KOPT-K1 (cell line): ENCODE measurements around the gene SF3B3.
"Not testable (repeated sequence)": the region's sequence is repeated elsewhere in the genome, so short reads cannot be mapped to it uniquely, and the experiment has no call there.

Experiments used
- H3K27ac ChIP-seq: fragments of 200-600 bp; sonication (generic); 2 replicates; pipeline ENCODE4 v1.5.1; 2016; ENCODE audit warnings: antibody characterized with exemption, mild to moderate bottlenecking, low read depth, low read length; ENCODE audit not compliant: poor library complexity, severe bottlenecking
- H3K36me3 ChIP-seq: fragments of 200-600 bp; sonication (generic); 2 replicates; pipeline ENCODE4 v1.5.1; 2017; ENCODE audit warnings: antibody characterized with exemption, mild to moderate bottlenecking, low read length, moderate library complexity; ENCODE audit not compliant: insufficient read depth
- H3K9me3 ChIP-seq: fragments of 200-600 bp; sonication (generic); 2 replicates; pipeline ENCODE4 v1.5.1; 2017; ENCODE audit warnings: antibody characterized with exemption, low read length, mild to moderate bottlenecking; ENCODE audit not compliant: insufficient read depth, poor library complexity, severe bottlenecking

SF3B3 gene

GRCh38 chr16:70529051-70529777 is 5.6 kb downstream of the SF3B3 start:
- H3K9me3 ChIP-seq: no peaks in the 10 kb centered on the region
- H3K36me3 ChIP-seq: peaks cover 89% of the 10 kb centered on the region
- H3K27ac ChIP-seq: no peak overlapping the region

- peaks cover 96% of the 10 kb centered on the region for H3K36me3 ChIP-seq
Observed at GRCh38 chr16:70529954-70530353, 6.3 kb downstream of the SF3B3 start.

GRCh38 chr16:70534971-70535370 is 11.4 kb downstream of the SF3B3 start:
- Histone ChIP-seq H3K27ac (no peak overlapping the region), H3K36me3 (peaks cover 99% of the 10 kb centered on the region), H3K9me3 (no peaks in the 10 kb centered on the region)

More at GRCh38 chr16:70529954-70530353, 6.3 kb downstream of the SF3B3 start:
- H3K27ac ChIP-seq, H3K9me3 ChIP-seq: not testable (repeated sequence)

- Histone ChIP-seq H3K36me3 (peaks cover 99% of the 10 kb centered on the region), H3K9me3 (no peaks in the 10 kb centered on the region), H3K27ac (no peak overlapping the region)
Observed at GRCh38 chr16:70540994-70541393, 17.4 kb downstream of the SF3B3 start.

GRCh38 chr16:70544548-70544947 is 20.9 kb downstream of the SF3B3 start:
- H3K27ac ChIP-seq: no peak overlapping the region
- H3K36me3 ChIP-seq: peaks cover 100% of the 10 kb centered on the region

GRCh38 chr16:70548936-70549335 is 25.3 kb downstream of the SF3B3 start:
- H3K27ac ChIP-seq: no peak overlapping the region
- no peaks in the 10 kb centered on the region for H3K9me3 ChIP-seq
- H3K36me3 ChIP-seq: peaks cover 100% of the 10 kb centered on the region

More at GRCh38 chr16:70544548-70544947, 20.9 kb downstream of the SF3B3 start:
- H3K9me3 ChIP-seq: no peaks in the 10 kb centered on the region

- Histone ChIP-seq H3K36me3 (peaks cover 100% of the 10 kb centered on the region), H3K9me3 (no peaks in the 10 kb centered on the region), H3K27ac (no peak overlapping the region)
Observed at GRCh38 chr16:70550082-70550481, 26.5 kb downstream of the SF3B3 start.

GRCh38 chr16:70551788-70552187 is 28.2 kb downstream of the SF3B3 start:
- Histone ChIP-seq H3K9me3 (no peaks in the 10 kb centered on the region), H3K36me3 (peaks cover 100% of the 10 kb centered on the region), H3K27ac (no peak overlapping the region)

- H3K36me3 ChIP-seq: peaks cover 100% of the 10 kb centered on the region
- H3K27ac ChIP-seq: no peak overlapping the region
- H3K9me3 ChIP-seq: no peaks in the 10 kb centered on the region
Observed at GRCh38 chr16:70552675-70553074, 29.1 kb downstream of the SF3B3 start.

- H3K9me3 ChIP-seq: no peaks in the 10 kb centered on the region
- H3K36me3 ChIP-seq: peaks cover 100% of the 10 kb centered on the region
- no peak overlapping the region for H3K27ac ChIP-seq
Observed at GRCh38 chr16:70553645-70554044, 30.0 kb downstream of the SF3B3 start.

- Histone ChIP-seq H3K36me3 (peaks cover 100% of the 10 kb centered on the region), H3K9me3 (no peaks in the 10 kb centered on the region), H3K27ac (no peak overlapping the region)
Observed at GRCh38 chr16:70556063-70556462, 32.4 kb downstream of the SF3B3 start.

- Histone ChIP-seq H3K36me3 (peaks cover 100% of the 10 kb centered on the region), H3K27ac (no peak overlapping the region), H3K9me3 (no peaks in the 10 kb centered on the region)
Observed at GRCh38 chr16:70561623-70562022, 38.0 kb downstream of the SF3B3 start.

- H3K36me3 ChIP-seq: peaks cover 100% of the 10 kb centered on the region
- no peak overlapping the region for H3K27ac ChIP-seq
- no peaks in the 10 kb centered on the region for H3K9me3 ChIP-seq
Observed at GRCh38 chr16:70563636-70564035, 40.0 kb downstream of the SF3B3 start.

- no peaks in the 10 kb centered on the region for H3K9me3 ChIP-seq
- no peak overlapping the region for H3K27ac ChIP-seq
- peaks cover 100% of the 10 kb centered on the region for H3K36me3 ChIP-seq
Observed at GRCh38 chr16:70565053-70565452, 41.4 kb downstream of the SF3B3 start.

GRCh38 chr16:70568601-70569237 is 45.1 kb downstream of the SF3B3 start:
- H3K27ac ChIP-seq: no peak overlapping the region
- no peaks in the 10 kb centered on the region for H3K9me3 ChIP-seq

GRCh38 chr16:70569752-70570151 is 46.1 kb downstream of the SF3B3 start:
- Histone ChIP-seq H3K27ac (no peak overlapping the region), H3K36me3 (peaks cover 100% of the 10 kb centered on the region), H3K9me3 (no peaks in the 10 kb centered on the region)

More at GRCh38 chr16:70568601-70569237, 45.1 kb downstream of the SF3B3 start:
- H3K36me3 ChIP-seq: peaks cover 100% of the 10 kb centered on the region
